AG04449 (cell line): Measurements from ENCODE around the gene KRTAP2-1.
"Not testable (repeated sequence)": the region's sequence is repeated elsewhere in the genome, so short reads cannot be mapped to it uniquely, and the experiment has no call there.

Experiments
- CTCF ChIA-PET: fragments of 350-600 bp; formaldehyde crosslinking; extraction: SDS; loops from one replicate; lab custom pipeline; 2021; ENCODE audit warnings: antibody characterized with exemption; lab: Yijun Ruan, JAX
- POLR2A ChIA-PET: fragments of 400-600, 350-600 bp; formaldehyde crosslinking; extraction: SDS; loops from one replicate; lab custom pipeline; 2020; ENCODE audit warnings: antibody characterized with exemption, inconsistent platforms; lab: Yijun Ruan, JAX
- DNase-seq: peaks from one replicate; pipeline ENCODE4 v3.0.0-alpha.2; 2010; ENCODE audit warnings: low read depth, low spot score
- H3K4me3 ChIP-seq: 2 replicates; pipeline ENCODE4 v1.5.1; 2011; ENCODE audit warnings: low read depth, mild to moderate bottlenecking, control low read depth, low read length
- TF ChIP-seq, protein P1 (sequence below): IDR thresholded peaks from one replicate; pipeline ENCODE4 v1.5.1; 2011; ENCODE audit warnings: mild to moderate bottlenecking, moderate library complexity, low read length, control low read depth, inconsistent platforms; ENCODE audit not compliant: insufficient read depth; ENCODE audit errors: missing control alignments

Gene KRTAP2-1

DNA sequence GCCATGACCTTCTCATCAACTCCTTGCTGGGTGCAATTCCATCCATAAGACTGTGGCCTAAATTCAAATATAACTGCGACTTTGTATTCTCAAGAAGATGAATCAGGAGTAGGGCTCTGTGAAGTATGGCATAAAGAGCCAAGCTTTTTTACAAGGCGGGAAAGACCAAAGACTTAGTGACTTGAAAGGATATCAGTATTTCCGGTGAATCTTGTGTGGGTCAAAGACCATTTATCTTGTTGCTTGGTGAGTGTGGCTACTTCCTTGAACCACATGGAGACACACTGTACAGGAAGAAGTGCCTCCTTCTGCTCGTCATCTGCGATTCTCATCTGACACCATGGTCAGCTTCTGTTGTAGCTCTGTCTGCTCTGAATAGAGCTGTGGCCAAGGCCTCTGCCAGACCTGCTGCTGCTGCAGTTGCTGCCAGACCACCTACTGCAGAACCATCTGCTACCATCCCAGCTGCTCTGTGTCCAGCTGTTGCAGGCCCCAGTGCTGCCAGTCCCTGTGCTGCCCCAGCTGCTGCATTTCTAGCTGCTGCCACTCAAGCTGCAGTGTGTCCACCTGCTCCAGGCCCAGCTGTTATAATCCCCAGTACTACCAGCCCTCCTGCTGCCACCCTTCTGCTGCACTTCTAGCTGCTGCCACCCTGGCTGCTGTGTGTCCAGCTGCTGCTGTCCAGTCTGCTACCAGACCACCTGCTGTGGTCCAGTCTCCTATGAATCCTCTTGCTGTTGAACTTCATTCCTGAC lies 24.7 kb upstream of the KRTAP2-1 start:
- no peak overlapping the region for H3K4me3 ChIP-seq
- CTCF ChIA-PET, result interaction anchor here (2.0 kb wide), 1 partner anchor 477 kb away, joined by 10 read pairs; no protein-coding TSS in a partner anchor
- TF ChIP-seq, protein P1, sequence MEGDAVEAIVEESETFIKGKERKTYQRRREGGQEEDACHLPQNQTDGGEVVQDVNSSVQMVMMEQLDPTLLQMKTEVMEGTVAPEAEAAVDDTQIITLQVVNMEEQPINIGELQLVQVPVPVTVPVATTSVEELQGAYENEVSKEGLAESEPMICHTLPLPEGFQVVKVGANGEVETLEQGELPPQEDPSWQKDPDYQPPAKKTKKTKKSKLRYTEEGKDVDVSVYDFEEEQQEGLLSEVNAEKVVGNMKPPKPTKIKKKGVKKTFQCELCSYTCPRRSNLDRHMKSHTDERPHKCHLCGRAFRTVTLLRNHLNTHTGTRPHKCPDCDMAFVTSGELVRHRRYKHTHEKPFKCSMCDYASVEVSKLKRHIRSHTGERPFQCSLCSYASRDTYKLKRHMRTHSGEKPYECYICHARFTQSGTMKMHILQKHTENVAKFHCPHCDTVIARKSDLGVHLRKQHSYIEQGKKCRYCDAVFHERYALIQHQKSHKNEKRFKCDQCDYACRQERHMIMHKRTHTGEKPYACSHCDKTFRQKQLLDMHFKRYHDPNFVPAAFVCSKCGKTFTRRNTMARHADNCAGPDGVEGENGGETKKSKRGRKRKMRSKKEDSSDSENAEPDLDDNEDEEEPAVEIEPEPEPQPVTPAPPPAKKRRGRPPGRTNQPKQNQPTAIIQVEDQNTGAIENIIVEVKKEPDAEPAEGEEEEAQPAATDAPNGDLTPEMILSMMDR, result no peak
- no peak for DNase-seq
- POLR2A ChIA-PET, result no interaction called here

DNA sequence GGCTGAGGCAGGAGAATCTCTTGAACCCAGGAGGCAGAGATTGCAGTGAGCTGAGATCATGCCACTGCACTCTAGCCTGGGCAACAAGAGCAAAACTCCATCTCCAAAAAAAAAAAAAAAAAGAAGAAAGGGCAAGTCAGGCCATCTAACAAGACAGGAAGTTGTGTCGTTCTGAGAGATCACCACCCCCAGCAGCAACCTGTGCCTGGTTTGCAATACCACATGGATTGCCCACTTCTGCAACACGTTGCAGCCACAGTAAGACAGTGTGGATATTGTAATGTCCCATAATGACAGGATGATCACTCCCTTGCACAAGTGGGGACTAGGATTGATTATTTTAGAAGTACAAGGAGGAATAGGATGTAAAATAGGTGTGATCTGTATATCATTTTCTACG lies 21.9 kb upstream of the KRTAP2-1 start:
- TF ChIP-seq, protein P1, result no peak
- POLR2A ChIA-PET, result no interaction called here
- no peak for DNase-seq
- CTCF ChIA-PET, result no interaction called here
- H3K4me3 ChIP-seq, result no peak overlapping the region

DNA sequence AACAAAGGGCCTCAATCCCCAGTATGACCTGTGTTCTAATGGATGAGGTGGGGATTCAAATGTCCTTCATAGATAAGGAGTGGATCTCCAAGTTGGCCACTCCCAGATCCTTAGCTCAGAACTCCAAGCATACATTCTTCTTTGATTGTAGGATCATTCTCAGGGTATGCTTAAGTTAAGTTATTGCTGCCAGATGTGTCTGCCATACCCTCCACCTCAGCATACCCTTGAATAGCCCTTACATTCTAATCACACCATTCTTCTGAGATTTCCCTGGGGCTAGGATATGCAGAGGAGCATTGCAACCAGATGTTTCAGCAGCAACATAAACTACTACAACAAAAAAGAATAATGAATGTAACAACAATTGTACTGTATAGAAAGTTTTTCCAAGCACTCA lies 20.2 kb upstream of the KRTAP2-1 start:
- TF ChIP-seq, protein P1, result no peak
- CTCF ChIA-PET, result interaction anchor here (1.0 kb wide), 1 partner anchor 158 kb away, joined by 3 read pairs; no protein-coding TSS in a partner anchor
- H3K4me3 ChIP-seq, result no peak overlapping the region
- POLR2A ChIA-PET, result interaction anchor here (1.2 kb wide), 1 partner anchor 157 kb away, joined by 7 read pairs; no protein-coding TSS in a partner anchor
- no peak for DNase-seq

DNA sequence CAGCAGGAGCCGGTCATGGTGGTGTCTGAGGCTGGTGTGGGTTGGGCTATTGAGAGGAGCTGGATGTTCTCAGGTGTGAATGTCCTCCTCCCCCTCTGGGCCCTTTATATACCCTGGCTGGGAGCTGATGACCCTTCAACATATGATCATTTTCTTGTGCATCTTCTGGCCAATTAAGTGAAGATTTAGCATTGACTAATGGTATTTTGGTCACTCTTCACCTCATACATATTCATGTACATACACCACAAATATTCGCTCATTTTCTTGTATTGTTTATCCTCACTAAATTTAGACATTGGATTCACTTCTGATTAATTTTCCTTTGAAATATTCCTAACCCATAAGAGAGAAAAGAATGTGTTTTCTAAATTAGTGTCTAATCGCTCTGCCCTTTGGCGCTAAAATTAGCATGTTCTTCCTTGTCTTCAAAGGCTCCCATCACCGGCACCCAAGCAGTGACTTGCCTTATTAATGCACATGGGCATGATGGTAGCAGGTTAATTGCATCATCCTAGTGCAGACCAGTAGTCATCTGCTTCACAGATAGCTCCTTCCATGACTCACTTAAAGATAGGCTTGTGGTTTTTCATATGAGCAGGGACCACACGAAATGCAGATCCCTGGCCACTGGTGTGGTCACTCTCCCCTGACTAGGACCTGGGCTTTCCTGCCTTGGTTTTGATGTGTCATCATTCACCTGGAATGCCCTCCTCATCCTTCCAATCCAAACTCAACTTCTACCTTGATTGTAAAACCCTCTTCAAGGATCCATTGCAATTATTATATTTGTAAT lies 18.9 kb upstream of the KRTAP2-1 start, which contains the start of gene KRTAP2-4:
Gene KRTAP2-4 (minus strand): TSS at position 51 of the 796 bp plus-strand sequence. CDS start 34 bp downstream, at position 17.
- POLR2A ChIA-PET, result interaction anchor here (1.0 to 1.4 kb wide), 4 partner anchors 9 to 482 kb away, joined by 3 to 7 read pairs (median 4); no protein-coding TSS in a partner anchor
- TF ChIP-seq, protein P1, result no peak
- no peak within 1 kb of the TSS for H3K4me3 ChIP-seq
- peak; percentile 86 for DNase-seq
- CTCF ChIA-PET, result interaction anchor here (1.3 to 1.4 kb wide), 2 partner anchors 256 to 483 kb away, joined by 3 to 5 read pairs; no protein-coding TSS in a partner anchor

DNA sequence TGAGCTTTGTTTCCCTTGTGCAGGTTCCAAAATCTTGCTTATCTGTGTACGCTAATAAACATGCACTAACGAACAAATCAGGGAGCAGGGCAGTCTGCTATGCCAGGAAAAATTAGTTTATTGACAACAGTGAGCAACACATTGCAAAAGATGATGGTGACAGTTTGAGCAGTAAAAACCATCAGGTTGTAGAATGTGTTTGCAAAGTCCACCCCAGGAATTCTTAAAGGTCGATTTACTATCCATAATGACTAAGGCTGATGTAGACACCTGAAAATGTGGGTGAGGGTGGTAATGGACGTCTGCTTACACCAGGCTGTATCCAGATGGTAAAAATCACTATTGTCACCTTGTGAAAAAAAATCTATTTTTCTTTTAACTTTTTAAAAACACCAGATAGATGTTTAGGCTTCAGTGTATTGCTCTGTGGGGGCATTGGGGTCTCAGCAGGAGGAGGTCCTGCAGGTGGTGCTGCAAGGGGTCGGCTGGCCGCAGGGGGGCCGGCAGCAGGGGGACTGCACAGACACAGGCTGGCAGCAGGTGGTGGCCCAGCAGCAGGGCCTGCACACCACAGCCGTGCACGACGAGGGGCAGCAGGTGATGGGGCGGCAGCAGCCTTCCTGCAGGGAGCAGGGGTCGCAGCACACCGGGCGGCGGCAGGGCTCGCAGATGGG lies 18.0 kb upstream of the KRTAP2-1 start:
- not testable (repeated sequence) for DNase-seq, H3K4me3 ChIP-seq
- CTCF ChIA-PET, result interaction anchor here (1.4 kb wide), 2 partner anchors 258 to 484 kb away, joined by 3 read pairs; no protein-coding TSS in a partner anchor
- POLR2A ChIA-PET, result interaction anchor here (1.4 kb wide), 1 partner anchor 108 kb away, joined by 4 read pairs; no protein-coding TSS in a partner anchor

DNA sequence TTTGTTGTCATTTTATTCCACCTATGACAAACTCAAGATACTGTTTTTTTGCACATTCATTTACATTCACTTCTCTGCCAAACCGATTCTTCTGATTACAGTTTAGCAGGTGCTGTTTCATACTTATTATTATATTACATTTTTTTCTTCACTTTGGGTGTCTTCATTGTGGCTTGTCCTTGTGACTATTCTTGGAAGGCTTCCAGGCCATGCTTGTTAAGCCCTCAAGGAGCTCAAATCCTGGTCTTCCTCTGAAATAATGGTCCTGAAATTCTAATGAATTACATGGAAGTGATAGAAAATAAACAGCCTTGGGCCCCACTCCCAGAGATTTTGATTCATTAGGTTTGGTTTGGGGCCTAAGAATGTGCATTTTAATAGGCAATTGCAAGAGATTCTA lies 17.2 kb upstream of the KRTAP2-1 start:
- H3K4me3 ChIP-seq, result no peak overlapping the region
- no peak for DNase-seq
- POLR2A ChIA-PET, result no interaction called here
- TF ChIP-seq, protein P1, result no peak
- CTCF ChIA-PET, result interaction anchor here (1.4 to 1.5 kb wide), 2 partner anchors 258 to 485 kb away, joined by 3 to 5 read pairs; no protein-coding TSS in a partner anchor
